GM19240 (cell line): ENCODE data around the gene TMEM117.

Source experiments
- DNase-seq: peaks from one replicate; pipeline ENCODE4 v3.0.0; 2011; ENCODE audit warnings: low spot score; ENCODE audit not compliant: insufficient read length

The TMEM117 gene

DNA sequence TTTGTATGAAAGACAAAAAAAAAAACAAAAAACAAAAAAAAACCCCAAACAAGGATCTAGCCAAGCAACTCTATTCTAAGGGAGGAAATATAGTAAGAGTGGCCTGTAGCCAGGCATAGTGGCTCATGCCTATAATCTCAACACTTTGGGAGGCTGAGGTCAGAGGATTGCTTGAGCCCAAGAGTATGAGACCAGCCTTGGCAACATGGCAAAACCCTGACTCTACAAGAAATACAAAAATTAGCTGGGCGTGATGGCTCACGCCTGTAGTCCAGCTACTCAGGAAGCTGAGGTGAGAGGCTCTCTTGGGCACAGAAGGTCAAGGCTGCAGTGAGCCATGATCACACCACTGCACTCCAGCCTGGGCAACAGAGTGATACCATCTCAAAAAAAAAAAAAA is 47.9 kb downstream of the TMEM117 start:
- DNase-seq: no peak

DNA sequence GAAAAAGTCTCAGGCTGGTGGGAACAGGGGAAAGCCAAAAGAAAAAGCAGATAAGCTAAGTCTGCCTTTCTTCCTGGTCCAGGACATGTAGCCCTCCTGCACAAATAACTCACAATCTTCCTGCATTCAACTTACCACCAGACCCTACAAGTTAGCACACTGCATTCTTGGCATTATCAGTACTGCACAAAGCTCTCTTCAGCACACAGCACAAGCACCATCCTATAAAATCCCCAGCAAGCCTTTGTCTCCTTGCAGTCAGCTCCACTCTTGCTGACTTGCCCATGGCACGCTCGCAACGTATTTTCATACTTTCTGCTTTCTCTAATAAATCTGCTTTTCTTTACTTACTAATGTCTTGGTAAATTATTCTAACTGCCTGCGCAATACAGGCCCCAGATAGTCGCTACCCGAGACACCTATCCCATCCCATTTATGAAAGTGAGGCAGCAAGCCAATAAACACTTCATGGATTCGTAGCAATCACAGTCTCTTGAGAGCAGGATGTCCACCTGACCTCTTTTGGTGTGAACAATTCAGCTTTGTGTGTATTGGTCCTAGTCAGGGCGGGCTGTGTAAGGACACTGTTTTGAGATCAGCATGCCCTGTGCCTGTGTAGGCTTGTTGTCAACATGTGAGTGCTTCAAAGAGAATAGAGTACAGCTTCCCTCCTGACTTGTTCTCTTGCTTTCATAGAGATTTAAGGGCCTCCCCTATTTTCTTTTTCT is 49.0 kb downstream of the TMEM117 start:
- no peak for DNase-seq

DNA sequence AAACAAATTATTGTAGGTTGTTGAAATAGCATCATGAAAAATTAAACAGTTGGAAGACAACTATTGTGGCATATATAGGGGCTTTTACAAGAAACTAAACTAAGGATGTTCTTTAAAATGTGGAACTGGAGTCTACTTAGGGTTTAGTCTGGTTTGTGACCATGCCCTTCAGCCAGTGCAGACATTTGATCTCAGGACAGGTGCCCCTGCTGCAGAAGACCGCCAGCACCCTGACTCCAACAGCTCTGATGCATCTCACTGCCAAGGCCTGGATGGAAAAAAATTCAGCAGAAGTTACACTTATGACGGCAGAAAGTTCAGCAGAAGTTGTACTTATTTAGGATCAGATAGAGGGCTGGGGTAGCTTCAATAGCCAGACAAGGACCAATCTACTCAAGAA is 51.5 kb downstream of the TMEM117 start:
- DNase-seq: no peak

DNA sequence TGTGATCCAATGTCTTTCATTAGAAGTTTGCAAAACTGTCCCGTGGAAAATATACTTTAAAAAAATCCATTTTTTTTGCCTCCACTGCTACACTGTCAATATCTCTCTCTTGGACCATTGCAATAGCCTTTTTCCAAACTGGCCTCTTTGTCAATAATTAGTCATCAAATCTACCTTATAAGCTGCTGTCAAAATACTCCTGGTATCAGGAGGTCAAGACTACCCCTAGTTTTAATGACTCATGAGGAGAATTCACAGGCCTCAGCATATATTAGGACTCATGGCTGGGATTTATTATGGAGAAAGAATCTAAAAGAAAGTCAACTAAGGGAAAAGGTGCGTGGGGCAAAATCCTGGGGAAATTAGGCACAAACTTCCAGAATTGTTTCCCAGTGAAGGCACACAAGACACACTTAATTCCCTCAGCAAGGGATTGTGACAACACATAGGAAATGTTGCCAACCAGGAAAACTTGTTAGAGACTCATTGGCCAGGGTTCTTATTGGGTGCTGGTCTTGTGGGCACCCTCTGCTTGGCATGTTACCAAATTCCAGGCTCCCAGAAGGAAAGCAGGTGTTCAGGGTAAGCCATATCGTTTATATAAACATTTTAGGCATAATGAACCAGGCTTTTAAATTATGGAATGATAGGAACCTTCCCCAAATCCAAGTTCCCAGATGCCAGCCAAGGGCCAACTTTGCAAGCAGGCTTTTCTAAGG is 56.1 kb downstream of the TMEM117 start:
- DNase-seq: no peak

DNA sequence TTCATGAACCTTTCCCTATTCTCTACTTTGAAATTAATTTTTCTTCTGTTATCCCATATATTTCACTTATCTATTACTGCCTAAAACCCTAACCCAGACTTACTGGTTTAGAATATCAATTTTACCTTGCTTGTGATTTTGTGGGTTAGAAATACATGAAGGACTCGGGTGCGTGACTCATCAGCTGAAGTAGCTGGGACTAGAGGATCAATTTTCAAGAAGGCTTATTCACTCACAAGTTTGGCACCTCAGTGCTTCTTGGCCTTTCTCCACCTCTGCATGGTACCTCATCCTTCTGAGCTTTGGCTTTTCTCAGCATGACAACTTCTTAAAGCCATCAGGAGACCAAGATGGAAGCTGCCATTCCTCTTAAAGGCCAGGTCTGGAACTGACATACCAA is 57.8 kb downstream of the TMEM117 start:
- no peak for DNase-seq

DNA sequence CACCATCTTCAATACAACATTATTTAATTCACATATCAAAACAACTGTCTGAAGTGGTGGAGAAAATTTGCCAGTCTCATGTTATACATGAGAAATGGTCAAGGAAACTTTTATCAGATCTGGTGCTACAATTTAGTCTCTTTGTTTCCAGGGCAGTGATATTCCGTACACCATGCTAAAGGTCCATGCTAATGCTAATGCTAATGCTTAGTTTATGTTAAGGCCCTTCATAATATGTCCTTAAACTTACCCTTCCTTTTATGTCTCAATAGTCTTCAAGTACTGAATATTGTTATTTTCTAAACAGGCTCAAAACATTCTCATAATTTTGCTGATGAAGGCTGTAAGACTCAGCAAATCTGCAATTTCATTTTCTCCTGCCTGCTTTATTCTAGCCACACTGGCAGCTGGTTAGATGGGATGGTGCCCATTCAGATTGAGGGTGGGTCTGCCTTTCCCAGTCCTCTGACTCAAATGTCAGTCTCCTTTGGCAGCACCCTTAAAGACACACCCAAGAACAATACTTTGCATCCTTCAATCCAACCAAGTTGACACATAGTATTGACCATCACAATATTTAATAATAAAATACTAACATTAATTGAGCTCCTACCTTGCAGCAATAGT is 59.8 kb downstream of the TMEM117 start:
- no peak for DNase-seq

DNA sequence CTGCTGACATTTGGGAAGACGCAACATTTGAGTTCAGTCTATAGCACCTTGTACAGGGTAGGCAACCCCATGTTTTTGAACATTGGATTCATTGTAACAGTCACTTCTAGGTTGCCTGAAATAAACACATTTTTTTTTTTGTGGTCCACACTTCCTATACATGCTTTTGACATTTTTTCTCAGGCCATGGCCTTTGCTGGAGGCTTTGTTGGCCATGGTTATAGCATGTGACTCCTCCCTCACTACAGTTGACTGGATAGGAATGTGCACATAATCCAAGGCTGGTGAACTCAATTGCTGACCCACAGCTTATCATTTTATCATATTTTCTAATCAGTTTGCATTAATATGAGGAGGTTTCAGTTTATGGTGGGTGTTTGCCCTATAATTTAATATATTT is 60.6 kb downstream of the TMEM117 start:
- DNase-seq: no peak

DNA sequence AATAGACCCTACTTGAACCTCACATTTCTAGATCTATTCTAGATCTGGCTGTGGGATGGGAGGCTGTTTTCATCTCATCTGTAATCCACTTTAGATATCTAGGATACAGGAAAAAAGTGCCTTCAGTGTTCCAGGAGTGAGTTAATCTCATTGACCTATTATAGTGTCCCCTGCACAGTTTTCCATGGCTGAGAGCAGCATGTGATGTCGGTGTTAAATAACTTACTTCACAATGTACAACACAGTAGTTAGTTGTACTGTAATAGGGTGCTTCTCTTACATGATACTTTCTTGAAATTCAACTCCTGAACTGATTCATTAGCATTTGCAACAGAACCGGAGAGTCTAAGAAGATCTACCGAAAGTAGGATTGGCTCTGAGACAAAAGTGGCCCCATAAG is 62.6 kb downstream of the TMEM117 start:
- DNase-seq: no peak

DNA sequence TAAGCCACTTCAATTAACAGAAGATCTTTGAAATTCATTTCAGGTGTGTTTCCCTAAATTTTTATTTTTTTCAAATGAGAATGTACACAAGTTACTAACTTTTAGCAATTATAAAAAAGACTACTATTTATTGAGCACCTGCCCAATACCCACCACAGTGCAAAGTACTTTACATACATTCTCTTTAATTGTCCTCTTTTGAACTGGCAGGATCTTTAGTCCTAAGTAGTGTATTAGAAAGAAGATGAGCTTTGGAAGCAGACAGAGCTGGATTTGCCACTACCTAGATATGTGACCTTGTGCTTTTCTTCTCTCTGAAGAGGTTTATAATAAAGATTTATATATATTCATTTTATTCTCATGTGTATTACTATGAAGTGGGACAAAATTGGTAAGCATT is 63.7 kb downstream of the TMEM117 start:
- DNase-seq: no peak

DNA sequence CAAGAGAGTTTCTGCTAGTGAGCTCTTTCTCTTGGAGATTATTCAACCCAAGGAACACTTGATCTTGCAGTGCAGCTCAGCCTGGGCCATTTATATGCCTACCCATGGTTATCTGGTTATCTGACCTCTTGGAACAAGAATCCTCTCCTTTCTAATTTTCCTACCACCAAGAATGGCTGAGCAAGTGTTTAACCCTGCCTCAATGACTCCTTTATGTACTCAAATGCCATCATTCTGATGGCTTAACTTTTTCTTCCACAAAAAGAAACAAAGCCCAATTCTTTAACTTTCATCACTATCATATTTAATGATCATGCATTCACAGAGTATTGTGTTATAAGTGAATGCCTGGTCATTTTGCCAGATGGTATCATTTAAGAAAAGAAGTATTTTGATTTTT is 67.8 kb downstream of the TMEM117 start:
- no peak for DNase-seq

DNA sequence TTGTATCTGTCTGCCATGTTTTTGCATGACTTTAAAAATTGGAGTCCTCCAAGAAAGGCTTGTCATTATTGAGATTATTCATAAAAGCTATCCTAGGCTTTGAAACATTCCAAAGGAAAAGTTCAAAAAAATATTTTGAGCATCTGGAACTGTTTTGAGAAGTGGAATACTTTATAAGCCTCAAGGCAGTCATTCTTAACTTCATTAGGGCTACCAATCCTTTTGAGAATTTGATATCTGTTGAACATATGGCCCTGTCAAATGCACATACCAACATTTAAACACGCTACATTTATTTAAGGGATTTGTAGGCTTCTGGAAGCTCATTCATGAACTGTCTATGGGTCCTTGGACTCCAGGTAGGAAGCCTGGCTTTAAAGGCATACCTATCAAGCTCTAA is 77.0 kb downstream of the TMEM117 start:
- DNase-seq: no peak

DNA sequence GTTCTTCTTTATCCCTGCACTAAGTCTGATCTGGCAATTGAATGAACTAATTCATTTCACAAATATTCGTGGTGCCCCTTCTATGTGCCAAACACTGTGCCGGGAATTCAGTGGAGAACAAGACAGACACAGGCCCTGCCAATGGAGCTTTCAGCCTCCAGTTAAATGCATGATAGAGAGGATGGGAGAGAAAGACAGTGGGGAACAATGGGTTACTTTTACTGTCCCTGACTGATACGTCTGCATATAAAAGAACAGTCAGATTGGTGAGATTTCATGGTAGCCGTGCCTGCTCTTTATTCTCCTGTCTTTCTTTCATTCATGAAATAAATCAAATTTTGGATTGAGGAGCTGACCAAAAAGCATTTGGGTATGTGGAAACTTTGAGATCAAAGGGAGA is 78.5 kb downstream of the TMEM117 start:
- DNase-seq: no peak

DNA sequence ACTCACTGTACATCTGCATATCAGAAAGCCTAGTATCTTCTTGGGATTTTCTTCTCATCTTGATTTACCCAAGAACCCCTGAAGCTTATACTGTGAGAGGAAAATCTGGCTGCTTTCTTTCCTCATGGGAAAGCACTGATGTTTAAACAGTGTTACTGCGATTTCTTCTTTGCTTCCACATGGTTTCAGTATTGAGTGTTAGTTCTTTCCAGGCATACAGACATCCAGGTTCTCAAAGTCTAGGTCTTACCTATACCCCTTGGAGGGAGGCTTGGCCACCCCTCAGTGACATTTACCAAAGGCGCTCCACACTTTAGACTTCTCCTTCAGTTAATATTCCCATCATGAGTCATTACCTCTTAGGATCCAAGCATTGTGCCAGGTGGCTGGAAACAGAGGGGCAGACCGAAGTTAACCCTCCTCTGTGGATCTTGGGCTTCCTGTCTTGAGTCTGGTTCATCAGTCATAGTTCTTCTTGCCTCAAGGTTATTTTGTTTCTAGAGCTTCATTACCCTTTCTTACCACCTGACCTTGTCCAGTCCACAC is 79.1 kb downstream of the TMEM117 start:
- no peak for DNase-seq

DNA sequence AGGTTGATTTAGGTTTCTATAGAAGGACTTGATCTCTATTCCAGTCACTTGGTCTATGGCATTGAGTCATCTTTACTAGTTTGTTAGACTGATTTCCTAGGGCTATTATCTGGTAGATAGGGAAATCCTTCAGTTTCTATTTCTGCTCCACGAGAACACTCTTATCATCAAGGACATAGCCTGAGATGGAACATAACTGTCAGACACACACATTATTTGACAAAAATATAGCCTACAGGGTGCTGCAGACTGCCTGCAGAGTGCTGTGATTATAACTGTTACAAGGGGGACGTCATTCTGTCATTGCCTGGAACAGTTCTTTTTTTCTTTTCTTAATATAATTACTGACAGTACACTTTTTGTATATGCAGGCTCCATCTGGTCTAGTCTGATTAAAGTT is 82.0 kb downstream of the TMEM117 start:
- DNase-seq: no peak

DNA sequence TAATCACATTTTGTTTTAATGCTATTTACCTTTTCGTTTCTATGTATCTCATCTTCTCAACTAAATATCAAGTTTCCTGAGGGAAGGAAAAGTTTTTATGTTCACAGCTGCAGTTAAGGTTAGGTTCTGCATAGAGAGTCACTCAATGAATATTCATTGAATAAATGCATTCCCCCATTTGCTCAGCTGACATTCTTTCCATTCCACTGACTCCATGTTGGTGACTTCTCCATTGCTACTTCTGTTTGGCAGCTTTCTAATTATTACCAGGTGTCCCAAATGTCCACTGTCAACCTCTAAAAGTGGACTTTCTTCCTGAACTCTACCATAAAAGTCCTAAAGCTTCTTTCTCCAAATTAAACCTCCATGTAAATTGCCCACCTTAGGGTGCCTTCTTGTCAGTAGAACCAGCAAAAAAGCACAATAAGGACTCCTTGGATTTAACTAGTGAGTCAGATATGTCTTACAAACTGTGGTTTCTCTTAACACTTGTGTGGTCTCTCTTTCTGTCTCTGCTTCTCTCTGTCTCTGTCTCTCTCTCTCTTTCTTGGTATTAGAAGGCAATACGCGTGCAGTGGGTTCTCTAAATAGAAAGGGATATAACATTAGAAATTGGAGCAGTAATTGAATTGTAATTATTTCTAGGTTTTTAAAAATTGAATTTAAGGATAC is 85.9 kb downstream of the TMEM117 start:
- no peak for DNase-seq

DNA sequence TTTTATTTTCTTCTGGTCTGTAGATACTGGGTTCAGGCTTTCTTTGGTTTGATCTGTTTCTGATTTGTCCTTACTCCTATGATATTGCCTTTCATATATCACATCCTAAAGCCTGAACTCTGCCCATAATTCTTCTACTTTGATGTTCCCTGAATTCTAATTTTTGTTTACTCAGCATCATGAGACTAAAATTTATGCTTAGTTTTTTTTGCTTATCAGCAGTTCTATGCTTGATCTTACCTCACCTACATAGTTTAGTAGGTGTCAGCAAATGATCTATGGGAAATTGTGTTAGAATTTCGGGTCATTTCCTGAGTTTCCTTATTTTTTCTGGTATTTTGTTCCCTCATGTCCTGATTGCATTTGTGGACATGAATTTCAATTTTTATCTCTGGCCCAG is 94.2 kb downstream of the TMEM117 start:
- DNase-seq: no peak

DNA sequence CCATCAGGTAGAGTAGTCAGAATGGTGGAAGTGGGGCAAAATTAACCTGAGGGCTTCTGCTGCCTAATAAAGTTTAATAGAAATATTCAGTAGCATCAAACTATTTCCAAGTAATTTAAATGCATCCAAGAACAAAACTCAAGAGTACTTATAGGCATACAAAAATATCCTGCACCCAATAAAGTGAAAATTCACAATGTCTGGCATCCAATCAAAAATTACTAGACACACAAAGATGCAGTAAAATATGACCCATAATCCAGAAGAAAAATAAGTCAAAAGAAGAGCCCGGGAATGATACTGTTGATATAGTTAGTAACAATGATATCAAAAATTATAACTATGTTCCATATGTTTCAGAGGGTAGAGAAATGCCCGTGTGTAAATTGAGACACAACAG is 95.3 kb downstream of the TMEM117 start:
- DNase-seq: no peak

DNA sequence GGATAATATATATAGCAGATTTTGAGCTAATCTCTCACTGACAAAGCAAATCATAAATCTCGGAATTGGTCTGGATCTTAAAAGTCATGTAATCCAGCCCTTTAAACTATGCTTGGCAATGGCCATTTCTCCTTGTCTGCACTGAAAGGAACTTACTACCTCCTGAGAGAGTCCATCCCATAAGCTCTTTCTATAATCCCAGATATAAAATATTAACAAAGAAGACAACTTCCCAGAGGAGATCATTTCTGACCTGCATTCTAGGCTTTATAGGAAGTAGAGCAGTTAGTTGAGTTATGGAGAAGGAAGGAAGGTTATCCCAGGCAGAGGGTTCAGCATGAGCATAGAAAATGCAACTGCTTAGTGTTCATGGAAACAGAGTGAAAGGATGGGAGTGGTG is 99.7 kb downstream of the TMEM117 start:
- no peak for DNase-seq

DNA sequence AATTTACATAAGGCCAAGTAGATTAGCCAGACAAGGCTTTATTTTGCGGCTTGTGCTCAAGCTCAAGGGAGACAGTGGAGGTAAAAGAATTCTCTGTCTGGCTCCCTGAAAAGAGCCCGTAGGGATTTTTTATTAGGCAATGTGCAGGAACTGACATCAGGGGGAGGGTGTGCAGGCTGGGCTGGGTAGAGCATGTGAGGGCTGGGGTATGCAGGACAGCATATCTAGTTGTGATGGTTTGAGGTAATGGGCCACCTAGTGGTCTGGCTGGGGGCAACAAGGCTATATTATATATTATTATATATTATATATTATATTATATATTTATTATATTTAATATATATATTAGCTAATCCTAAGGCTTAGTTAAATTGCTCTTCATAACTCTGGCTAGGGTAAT is 102.1 kb downstream of the TMEM117 start:
- DNase-seq: no peak

DNA sequence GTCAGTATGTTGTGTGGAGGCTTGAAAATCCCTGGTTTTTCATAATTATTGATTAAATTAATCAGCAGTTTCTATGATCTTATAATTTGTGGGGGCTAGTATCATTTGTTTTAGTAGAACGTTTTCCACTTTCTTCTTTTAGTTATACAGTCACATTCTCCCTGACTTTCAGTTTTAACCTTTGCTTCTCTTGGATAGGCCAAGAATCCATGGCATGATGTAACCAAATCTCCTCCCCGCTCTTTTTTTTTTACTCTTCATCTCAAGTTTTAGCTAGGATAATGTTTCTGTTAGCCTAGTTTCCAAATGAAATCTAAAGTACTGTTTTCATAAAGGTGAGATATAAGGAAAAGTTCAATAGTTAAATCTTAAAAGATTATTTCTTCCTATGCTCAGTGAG is 106.5 kb downstream of the TMEM117 start:
- DNase-seq: no peak

DNA sequence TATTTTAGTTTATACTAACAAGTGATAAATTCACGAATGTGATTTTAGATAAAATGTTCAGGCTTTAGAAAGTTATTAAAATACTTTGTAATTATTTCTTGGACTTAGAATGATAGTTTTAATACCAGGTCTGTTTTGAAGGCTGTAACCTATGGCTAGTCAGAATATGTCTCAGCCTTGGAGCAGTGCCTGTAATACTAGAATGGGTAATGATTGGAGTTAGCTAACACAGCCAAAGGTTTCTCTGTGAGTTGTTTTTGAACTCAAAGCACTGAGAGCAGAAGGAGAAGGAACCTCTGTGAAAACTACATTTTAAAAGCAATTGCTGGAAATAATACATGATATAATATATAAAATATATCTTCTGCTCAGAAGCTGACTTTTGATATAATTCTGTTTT is 110.1 kb downstream of the TMEM117 start:
- no peak for DNase-seq

DNA sequence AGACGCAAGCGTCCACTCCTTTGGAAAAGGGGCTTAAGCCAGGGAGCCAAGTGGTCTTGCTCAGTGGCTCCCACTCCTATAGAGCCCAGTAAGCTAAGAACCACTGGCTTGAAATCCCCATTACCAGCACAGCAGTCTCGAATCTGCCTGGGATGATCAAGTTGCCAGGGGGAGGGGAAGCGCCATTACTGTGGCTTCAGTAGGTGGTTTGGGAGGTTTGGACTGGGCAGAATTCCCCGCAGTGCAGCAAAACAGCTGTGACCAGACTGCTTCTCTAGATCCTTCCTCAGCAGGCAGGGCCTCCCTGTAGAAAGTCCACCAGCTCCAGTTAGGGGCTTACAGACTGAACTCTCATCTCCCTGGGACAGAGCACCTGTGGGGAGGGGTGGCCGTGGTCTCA is 115.4 kb downstream of the TMEM117 start:
- DNase-seq: no peak
